HCT116 (cell line): ENCODE measurements around the gene PYGB. TPM values are rescaled to one million over a fixed set of nuclear protein-coding genes. Genes with fewer than 3 reads are reported as not detected.

ENCODE experiments used
- ATAC-seq: fragments of 200-7000 bp; cut with Tn5 transposase; 2 replicates; pipeline ENCODE4 v1.9.1; 2020; ENCODE audit warnings: mild to moderate bottlenecking, moderate library complexity
- BruUV-seq: library from RNA; stranded (reverse); fragments of 400-500 nt; replicated peaks from 2 replicates; lab custom pipeline; 2021; lab: Mats Ljungman, UMichigan
- CTCF ChIA-PET: fragments of 300-600 bp; sonication (Branson Sonifier 250); formaldehyde crosslinking; loops from one replicate; lab custom pipeline; 2021; ENCODE audit warnings: antibody characterized with exemption; lab: Charles Lee
- POLR2A ChIA-PET: fragments of 300-600, 350-600 bp; sonication (Branson Sonifier 250); formaldehyde crosslinking; loops from one replicate; lab custom pipeline; 2021; ENCODE audit warnings: antibody characterized with exemption; lab: Charles Lee
- RAD21 ChIA-PET, 2 experiments: fragments of 300-600 bp; sonication (Branson Sonifier 250); formaldehyde crosslinking; loops; one replicate each; lab custom pipeline; 2023; ENCODE audit warnings: low total read pairs in 2 of 2; ENCODE audit not compliant: uncharacterized antibody in 2 of 2, unreplicated experiment in 2 of 2, low non-redundant PET in 1 of 2; lab: Charles Lee
- DNase-seq: peaks from one replicate; pipeline ENCODE4 v3.0.0-alpha.2; 2010; ENCODE audit warnings: low read depth, low spot score
- H2AFZ ChIP-seq: fragments of 200-600 bp; shearing (Covaris generic), sonication (generic); 2 replicates; pipeline ENCODE4 v1.6.1; 2017; ENCODE audit warnings: low read depth, mixed run types, mixed read lengths, antibody characterized with exemption, low read length; ENCODE audit not compliant: poor library complexity, severe bottlenecking
- H3K27ac ChIP-seq: 2 replicates; pipeline ENCODE4 v1.5.1; 2012; ENCODE audit warnings: low read depth, low read length
- H3K27me3 ChIP-seq: fragments of 200-600 bp; sonication (generic); 2 replicates; pipeline ENCODE4 v1.6.1; 2016; ENCODE audit warnings: mixed run types, low read length, mixed read lengths; ENCODE audit not compliant: insufficient read depth
- H3K36me3 ChIP-seq, 2 experiments: fragments of 200-500 bp in 1 of 2; fragments of 200-600 bp in 1 of 2; sonication (Bioruptor generic) in 1 of 2; sonication (generic) in 1 of 2; 2 replicates each; pipeline versions ENCODE4 v1.5.1 to v1.6.1; 2014 to 2016; ENCODE audit warnings: low read length in 2 of 2, inconsistent platforms in 1 of 2, mixed read lengths in 1 of 2, mixed run types in 1 of 2; ENCODE audit not compliant: insufficient read depth in 2 of 2, control insufficient read depth in 1 of 2
- H3K4me1 ChIP-seq, 2 experiments: fragments of 200-600 bp in 1 of 2; sonication (generic) in 1 of 2; 2 replicates each; pipeline versions ENCODE4 v1.5.1 to v1.6.1; 2012 to 2017; ENCODE audit warnings: low read length in 2 of 2, inconsistent platforms in 1 of 2, mild to moderate bottlenecking in 1 of 2, mixed read lengths in 1 of 2, mixed run types in 1 of 2, moderate library complexity in 1 of 2; ENCODE audit not compliant: insufficient read depth in 2 of 2, control insufficient read depth in 1 of 2
- H3K4me2 ChIP-seq: fragments of 200-600 bp; sonication (generic); 2 replicates; pipeline ENCODE4 v1.6.1; 2017; ENCODE audit warnings: mixed run types, low read length, mixed read lengths
- H3K4me3 ChIP-seq, 2 experiments: fragments of 200-600 bp in 1 of 2; sonication (generic) in 1 of 2; replicated peaks in 1 of 2; 2 replicates each; pipeline ENCODE4 v1.5.1; 2011 to 2016; ENCODE audit warnings: low read length in 2 of 2, control low read depth in 1 of 2, low read depth in 1 of 2, mild to moderate bottlenecking in 1 of 2, mixed read lengths in 1 of 2, mixed run types in 1 of 2
- H3K79me2 ChIP-seq: fragments of 200-600 bp; sonication (generic); 2 replicates; pipeline ENCODE4 v1.6.1; 2017; ENCODE audit warnings: mild to moderate bottlenecking, mixed run types, low read length, moderate library complexity, mixed read lengths; ENCODE audit not compliant: insufficient read depth
- H3K9ac ChIP-seq: fragments of 200-600 bp; sonication (generic); 2 replicates; pipeline ENCODE4 v1.6.1; 2016; ENCODE audit warnings: low read length, mixed read lengths
- H3K9me2 ChIP-seq: fragments of 200-600 bp; sonication (generic), shearing (Covaris generic); 2 replicates; pipeline ENCODE4 v1.6.1; 2017; ENCODE audit warnings: mixed run types, mild to moderate bottlenecking, moderate library complexity; ENCODE audit not compliant: insufficient read depth
- H3K9me3 ChIP-seq, 2 experiments: fragments of 200-500 bp in 1 of 2; fragments of 200-600 bp in 1 of 2; sonication (Bioruptor generic) in 1 of 2; sonication (generic) in 1 of 2; 2 replicates each; pipeline ENCODE4 v1.6.1; 2014 to 2017; ENCODE audit warnings: low read length in 2 of 2, mixed read lengths in 2 of 2, inconsistent platforms in 1 of 2, low read depth in 1 of 2, mild to moderate bottlenecking in 1 of 2, mixed run types in 1 of 2, moderate library complexity in 1 of 2; ENCODE audit not compliant: control insufficient read depth in 1 of 2, insufficient read depth in 1 of 2
- H4K20me1 ChIP-seq: fragments of 200-600 bp; sonication (generic), shearing (Covaris generic); 2 replicates; pipeline ENCODE4 v1.6.1; 2017; ENCODE audit warnings: mixed run types, mild to moderate bottlenecking, moderate library complexity; ENCODE audit not compliant: insufficient read depth
- ATF3 ChIP-seq: IDR thresholded peaks from 2 replicates; pipeline ENCODE4 v1.6.1; 2012
- JUND ChIP-seq: IDR thresholded peaks from 2 replicates; pipeline ENCODE4 v1.6.1; 2012
- intact Hi-C: fragments of 100-400 bp; cut with micrococcal nuclease; formaldehyde crosslinking; loops from 2 replicates; pipeline ENCODE4 v1.10.0; 2022
- total RNA-seq: library from RNA; stranded (reverse); gene quantifications from one replicate; pipeline ENCODE4 v1.2.1, GENCODE V29; 2021; ENCODE audit not compliant: unreplicated experiment
- TF ChIP-seq, protein P1 (sequence below): IDR thresholded peaks from 2 replicates; pipeline ENCODE4 v1.6.1; 2012; ENCODE audit warnings: low read depth

PYGB gene
- total RNA-seq, 1 experiment from 2014 or later, result 87.8 TPM

GRCh38 chr20:25274481-25274880 lies 26.6 kb downstream of the PYGB start (continued):
- TF ChIP-seq, protein P1, sequence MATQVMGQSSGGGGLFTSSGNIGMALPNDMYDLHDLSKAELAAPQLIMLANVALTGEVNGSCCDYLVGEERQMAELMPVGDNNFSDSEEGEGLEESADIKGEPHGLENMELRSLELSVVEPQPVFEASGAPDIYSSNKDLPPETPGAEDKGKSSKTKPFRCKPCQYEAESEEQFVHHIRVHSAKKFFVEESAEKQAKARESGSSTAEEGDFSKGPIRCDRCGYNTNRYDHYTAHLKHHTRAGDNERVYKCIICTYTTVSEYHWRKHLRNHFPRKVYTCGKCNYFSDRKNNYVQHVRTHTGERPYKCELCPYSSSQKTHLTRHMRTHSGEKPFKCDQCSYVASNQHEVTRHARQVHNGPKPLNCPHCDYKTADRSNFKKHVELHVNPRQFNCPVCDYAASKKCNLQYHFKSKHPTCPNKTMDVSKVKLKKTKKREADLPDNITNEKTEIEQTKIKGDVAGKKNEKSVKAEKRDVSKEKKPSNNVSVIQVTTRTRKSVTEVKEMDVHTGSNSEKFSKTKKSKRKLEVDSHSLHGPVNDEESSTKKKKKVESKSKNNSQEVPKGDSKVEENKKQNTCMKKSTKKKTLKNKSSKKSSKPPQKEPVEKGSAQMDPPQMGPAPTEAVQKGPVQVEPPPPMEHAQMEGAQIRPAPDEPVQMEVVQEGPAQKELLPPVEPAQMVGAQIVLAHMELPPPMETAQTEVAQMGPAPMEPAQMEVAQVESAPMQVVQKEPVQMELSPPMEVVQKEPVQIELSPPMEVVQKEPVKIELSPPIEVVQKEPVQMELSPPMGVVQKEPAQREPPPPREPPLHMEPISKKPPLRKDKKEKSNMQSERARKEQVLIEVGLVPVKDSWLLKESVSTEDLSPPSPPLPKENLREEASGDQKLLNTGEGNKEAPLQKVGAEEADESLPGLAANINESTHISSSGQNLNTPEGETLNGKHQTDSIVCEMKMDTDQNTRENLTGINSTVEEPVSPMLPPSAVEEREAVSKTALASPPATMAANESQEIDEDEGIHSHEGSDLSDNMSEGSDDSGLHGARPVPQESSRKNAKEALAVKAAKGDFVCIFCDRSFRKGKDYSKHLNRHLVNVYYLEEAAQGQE, result no peak
- TF ChIP-seq ATF3, result no peak

- intact Hi-C loops, result no loop called here
- ChIA-PET POLR2A (no interaction called here), CTCF (no interaction called here), RAD21 (no interaction called here)
- Histone ChIP-seq H3K79me2 (no peaks in the 10 kb centered on the region), H4K20me1 (no peaks in the 10 kb centered on the region), H3K4me3 (no peak overlapping the region), H3K9me2 (no peaks in the 10 kb centered on the region), H3K27me3 (no peaks in the 10 kb centered on the region), H3K9me3 (no peaks in the 10 kb centered on the region), H3K4me1 (no peaks in the 10 kb centered on the region), H2AFZ (no peak overlapping the region), H3K36me3 (peaks cover 0 to 2% of the 10 kb centered on the region in 2 experiments; a peak in 2 of 4 replicates), H3K9ac (no peak overlapping the region), H3K27ac (no peak overlapping the region), H3K4me2 (no peak overlapping the region)
- DNase-seq (no peak), ATAC-seq (no peak)
- TF ChIP-seq JUND, result no peak
- BruUV-seq, result no TSS peak
Measured at GRCh38 chr20:25274891-25275812, 27.3 kb downstream of the PYGB start.
